HG03520 (cell line): ENCODE data around the gene UBE2D1.

Source experiments
- ATAC-seq: cut with Tn5 transposase; IDR thresholded peaks from one replicate; pipeline ENCODE4 v1.9.1; 2021; ENCODE audit warnings: mild to moderate bottlenecking, moderate library complexity; ENCODE audit not compliant: unreplicated experiment

Gene UBE2D1

DNA sequence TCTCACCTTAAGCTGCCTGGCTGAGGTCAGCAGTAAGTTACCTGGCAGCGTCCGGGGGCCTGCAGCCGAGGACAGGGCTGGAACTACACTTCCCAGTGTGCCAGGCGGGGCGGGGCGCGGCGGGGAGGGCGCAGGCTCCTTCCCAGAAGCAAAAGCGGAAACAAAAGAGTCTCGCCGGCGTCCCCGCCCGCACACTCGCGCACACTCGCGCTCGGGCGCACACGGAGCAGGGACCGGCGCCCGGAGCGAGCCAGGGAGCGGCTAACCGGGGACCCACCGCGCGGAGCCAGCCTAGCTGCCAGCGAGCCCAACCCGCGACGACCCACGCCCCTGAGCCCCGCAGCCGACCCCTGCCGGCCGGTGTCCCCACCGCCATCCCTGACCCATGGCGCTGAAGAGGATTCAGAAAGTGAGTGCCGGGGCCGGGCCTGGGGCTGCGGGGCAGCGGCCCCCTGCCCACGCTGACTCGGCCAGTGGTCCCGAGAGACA lies at the start of gene UBE2D1:
Gene UBE2D1, plus strand, starts transcription at position 190 of the 489 bp plus-strand sequence. Its CDS starts 196 bp downstream, at position 386.
- ATAC-seq, result peak; percentile 92

DNA sequence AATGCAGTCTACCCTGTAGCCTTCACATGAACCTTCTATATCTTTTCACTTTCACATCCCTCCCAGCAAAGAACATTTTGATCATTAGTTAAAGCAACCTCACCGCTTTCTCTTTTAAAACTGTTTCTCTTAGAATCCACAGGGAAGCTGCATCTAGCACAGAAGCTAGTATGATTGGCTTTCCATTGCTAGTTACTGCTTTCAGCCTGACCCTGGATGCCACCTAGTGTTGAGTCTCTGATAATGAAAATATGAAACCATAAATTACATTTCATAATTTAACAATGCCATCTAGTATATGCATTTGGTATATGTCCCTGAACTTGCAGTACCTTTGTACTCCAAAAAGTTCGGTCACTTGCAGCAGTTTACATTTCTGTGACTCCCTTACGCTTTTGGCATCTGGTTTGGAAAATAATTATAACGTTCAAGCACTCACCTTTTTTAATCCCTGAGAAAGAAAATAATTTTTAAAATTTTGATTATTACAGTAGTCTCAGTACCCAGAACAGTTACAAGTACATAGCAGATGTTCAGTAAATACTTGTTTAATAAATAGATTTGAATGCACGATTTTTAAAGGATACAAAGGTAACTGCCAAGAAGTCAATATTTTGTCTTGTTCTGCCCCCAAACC lies 43.1 kb upstream of the UBE2D1 start:
- peak; percentile 93 for ATAC-seq

DNA sequence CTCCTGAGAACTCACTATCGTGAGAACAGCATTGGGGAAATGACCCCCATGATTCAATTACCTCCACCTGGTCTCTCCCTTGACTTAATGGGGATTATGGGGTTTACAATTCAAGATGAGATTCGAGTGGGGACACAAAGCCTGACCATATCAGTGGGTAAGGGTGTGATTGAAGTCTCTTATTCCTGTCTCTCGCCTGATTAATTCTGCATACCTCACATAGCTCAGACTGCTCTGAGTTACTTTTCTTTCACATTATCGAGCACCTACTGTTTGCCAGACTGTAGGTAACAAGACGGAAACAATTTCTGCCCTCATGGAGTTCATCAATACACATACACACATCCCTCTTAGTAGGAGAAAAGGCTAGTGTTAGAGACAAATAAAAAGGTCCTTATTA lies 40.8 kb upstream of the UBE2D1 start:
- no peak for ATAC-seq

DNA sequence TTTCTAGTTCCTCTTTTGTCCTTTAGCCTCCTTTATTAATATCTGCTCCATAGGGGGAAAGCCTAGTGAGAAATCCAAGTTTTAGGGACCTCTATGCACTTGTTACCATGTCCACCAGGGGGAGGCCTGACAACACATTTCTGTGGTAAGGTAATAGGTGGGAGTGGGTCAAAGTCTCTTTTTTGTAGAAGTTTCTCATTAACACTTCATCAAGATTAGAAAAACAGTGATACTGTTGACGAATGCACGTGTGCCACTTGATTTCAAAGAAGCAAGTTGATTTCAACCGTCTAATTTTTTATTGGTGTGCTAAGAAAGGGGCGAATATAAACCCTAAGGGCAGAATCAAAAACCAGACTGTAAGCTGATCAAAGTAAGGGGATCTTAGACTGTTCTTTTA lies 35.2 kb upstream of the UBE2D1 start:
- peak; percentile 84 for ATAC-seq

DNA sequence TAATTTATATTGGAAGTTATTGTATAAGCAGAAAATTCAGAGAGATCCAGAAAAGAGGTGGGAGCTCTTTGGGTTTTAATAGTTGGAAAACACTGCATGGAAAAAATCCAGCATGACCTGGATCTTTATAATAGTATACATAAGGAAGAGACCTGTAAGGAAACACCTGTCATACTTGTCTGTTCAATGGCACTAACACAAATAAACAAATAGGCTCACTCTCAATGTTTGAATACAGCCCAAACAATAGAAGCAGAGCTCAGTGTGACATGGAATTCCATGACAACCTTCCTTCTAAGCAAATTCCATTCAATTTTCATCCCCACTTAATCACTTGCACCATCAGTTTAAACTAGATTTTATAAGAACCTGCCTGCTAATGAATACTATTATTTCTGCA lies 34.1 kb upstream of the UBE2D1 start:
- no peak for ATAC-seq

DNA sequence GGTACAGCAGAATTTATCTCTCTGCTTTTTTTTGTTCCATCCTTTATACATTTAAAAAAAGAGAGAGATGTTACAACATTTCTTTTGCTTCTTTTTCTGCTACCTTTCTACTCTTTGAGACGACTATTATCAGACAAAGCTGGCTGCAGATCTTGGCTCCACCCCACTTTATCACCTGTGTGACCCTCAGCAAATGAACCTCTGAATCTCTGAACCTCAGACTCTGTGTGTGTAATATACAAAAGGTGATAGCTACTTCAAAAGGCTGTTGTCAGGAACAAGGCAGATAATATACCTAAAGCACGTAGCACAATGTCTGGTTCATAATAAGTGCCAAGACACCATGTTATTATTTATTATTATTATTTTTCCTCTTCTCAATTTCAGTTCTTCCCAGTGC lies 32.6 kb upstream of the UBE2D1 start:
- ATAC-seq, result no peak

DNA sequence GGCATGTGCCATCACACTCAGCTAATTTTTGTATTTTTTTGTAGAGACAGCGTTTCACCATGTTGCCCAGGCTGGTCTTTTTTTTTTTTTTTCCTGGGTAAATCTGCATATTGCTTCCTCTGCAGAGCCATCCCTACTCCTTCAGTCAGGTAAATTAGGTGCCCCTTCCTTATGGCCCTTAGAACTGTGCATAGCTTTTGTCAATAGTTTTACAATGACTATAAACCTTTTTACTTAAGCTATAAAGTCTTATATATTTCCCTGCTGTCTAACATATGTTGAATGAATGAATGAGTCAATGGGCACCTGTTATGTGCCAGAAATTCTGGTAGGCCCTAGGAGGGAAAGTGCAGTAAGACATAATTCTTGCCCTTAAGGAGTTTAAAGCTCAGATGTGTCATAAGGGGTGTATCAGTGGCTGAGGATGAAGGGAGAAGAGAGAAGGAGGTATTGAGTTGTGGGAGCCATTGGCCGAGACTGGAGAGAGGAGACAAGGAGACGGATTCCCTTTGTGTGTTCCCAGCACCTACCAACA lies 30.6 kb upstream of the UBE2D1 start:
- ATAC-seq, result no peak

DNA sequence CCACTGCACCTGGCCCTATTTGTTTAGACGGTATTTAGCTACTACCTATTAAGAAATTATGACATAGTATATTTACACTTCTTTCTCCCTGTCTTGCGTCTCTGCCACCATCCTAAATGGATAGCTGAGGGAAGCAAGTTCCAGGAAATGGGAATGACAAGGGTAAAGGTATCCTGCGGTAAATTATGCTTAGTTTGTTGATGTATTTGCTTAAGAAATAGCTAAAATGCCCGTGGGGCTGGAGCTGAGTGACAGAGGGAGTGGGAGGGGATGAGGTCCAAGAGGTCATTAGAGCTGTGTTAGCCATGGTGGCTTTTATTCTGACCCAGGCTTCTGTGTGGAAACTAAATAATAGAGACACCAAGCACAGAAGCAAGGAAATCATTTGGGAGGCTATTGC lies 29.0 kb upstream of the UBE2D1 start:
- no peak for ATAC-seq

DNA sequence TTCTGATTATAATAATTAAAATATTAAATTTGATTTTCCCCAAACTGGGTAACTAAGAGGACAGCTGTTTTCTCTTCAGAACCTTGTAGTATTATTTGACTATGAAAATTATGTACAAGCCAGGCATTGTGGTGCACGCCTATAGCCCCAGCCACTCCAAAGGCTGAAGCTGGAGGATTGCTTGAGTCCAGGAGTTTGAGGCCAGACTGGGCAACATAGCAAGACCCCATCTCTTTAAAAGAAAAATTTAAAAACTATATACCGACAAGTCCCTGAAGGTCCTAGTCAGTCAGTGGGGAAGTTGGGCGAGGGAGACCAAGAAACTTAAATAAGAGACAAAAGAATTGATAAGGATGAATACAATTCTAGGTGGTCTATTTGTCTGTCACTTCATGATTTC lies 27.1 kb upstream of the UBE2D1 start:
- no peak for ATAC-seq

DNA sequence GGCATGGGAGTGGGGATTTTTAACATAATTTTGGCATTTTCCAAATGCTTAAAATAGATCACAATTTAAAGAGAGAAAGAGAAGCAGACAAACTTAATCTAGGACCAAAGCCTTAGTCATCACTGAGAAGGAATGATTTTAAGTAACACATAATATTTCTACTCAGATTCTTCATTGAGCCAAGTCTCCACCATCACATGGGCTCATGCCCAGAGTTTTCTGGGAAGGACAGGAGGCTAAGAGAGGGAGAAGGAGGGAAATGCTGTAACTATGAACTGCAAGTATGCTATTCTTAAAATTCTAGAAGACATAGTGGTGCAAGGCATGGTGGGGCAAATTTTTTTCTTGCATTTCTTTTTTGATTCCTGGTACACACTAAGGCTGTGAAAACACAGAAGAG lies 23.8 kb upstream of the UBE2D1 start:
- ATAC-seq, result no peak

DNA sequence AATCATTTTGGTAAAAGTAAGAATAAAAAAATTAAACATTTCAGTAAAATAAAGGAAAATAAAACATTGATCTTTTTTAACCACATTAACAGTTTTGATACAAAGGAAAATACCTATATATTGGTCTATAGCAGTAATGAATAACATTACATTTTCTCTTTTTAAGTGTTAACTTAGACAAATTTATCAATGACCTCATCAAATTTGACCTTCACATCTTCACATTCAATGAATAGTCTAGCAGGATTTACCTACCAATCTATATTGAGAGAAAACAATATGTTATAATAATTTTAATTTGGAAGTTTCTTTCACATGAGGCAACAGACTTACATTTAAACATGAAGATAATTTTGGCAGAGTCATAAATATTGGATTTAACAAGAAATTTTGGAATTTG lies 17.9 kb upstream of the UBE2D1 start:
- ATAC-seq, result no peak

DNA sequence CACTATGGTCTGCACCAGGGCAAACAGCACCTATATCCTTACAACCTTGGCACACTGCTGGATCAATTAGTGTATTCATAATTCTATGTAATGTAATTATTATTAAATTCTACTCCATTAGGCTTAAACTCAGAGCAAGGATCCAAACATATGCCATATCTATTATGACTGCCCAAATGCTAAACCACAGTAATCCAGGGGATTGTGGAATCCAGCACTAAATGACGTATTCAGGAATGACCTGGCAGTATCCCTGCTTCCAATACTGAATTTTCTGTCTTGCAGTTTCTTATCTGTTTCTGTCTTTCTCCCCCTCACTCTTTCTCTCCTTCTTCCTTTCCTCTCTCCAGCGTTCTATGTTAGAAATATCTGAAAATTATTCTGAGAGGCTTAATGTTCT lies 16.5 kb upstream of the UBE2D1 start:
- ATAC-seq, result no peak

DNA sequence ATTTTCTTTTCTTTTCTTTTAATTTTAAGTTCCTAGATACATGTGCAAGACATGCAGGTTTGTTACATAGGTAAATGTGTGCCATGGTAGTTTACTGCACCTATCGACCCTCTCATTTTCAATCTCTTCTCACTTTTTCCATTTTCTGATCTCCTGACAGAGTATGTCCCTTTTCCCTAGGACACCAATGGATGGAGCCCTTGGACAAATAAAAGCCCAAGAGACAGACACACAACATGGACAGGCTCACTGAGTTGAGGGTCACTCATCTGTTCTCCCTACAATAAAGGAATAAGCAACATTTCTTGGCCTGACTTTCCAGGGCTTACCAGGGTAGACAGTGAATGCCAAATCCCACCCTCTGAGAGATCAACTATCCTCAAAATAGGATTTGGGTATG lies 15.2 kb upstream of the UBE2D1 start:
- ATAC-seq, result no peak

DNA sequence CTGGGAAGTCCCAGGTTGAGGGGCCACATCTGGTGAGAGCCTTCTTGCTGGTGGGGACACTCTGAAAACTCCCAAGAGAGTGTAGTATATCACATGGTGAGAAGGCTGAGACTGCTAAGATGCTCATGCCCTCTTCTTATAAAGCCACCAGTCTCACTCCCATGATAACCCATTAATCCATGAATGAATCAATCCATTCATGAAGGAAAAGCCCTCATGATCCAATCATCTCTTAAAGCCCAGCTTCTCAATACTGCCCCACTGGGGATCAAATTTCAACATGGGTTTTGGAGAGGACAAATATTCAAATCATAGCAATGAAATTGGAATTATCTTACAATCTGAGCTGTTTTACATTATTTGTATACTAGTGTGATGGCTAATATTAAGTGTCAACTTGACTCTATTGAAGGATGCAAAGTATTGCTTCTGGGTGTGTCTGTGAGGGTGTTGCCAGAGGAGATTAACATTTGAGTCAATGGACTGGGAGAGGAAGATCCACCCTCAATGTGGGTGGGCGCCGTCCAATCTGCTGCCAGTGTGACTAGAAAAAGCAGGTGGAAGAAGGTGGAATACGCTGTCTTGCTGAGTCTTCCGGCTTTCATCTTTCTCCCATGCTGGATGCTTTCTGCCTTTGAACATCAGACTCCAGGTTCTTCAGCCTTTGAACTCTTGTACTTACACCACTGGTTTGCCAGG lies 14.3 kb upstream of the UBE2D1 start:
- ATAC-seq, result no peak

DNA sequence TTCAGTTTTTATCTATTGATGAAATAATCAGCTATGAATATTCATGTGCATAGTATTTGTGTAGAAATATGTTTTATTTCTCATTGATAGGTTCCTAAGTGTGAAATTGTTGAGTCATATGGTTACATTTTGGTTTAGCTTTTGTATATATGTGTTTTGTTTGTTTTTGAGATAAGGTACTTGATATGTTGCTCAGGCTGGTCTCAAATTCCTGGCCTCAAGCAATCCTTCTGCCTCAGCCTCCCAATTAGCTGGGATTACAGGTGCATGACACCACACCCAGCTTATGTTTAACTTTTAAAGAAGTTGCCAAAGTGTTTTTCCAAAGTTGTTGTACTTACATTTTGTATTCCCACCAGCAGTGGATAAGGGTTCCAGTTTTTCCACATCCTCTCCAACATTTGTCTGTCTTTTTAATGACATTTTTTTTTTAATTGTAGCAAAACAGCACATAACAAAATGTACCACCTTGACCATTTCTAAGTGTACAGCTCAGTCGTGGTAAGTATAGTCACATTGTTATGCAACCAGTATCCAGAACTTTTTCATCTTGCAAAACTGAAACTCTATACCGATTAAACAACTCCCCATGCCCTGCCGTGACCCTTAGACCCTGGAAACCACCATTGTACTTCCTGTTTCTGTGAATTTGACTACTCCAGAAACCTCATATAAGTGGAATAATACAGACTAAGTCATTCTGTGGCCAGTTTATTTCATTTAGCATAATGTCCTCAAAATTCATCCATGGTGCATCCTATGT lies 12.6 kb upstream of the UBE2D1 start:
- ATAC-seq, result peak; percentile 78

DNA sequence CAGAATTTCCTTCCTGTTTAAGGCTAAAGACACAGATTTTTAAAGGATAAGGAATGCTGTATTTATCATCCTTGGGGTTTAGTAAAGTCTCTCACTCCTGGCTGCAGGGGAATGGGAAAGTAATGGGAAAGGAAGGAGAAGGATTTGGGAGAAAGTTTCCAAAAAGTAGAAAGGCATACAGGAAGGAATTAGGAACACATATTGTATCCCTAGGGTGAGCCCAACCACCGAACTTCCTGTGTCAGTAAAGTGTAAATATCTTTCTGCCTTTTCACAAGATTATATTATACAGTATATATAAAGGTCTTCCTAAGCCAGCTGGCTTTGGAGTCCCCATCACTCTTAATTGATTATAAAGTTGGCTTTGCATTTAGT lies 12.0 kb upstream of the UBE2D1 start:
- no peak for ATAC-seq

DNA sequence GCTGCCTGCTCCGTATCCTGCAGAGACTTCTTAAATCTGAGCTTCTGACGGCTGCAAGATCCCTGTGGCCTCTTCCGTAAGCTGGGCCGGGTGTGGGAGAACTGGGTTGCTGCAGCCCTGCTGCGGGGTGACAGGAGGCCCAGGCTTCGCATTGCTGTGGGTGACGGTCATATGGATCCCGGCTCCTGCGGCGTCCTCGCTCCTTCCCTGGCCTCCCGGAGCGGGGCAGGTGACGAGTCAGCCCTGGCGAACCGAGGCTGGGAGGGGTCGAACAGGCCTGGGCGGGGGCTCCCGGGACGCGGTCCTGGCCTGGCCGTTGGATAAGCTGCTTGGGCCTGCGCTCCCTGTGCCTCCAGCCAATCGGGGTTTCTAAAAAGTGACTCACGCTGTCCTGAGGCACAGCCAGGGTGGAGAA lies 7.8 kb upstream of the UBE2D1 start:
- no peak for ATAC-seq

DNA sequence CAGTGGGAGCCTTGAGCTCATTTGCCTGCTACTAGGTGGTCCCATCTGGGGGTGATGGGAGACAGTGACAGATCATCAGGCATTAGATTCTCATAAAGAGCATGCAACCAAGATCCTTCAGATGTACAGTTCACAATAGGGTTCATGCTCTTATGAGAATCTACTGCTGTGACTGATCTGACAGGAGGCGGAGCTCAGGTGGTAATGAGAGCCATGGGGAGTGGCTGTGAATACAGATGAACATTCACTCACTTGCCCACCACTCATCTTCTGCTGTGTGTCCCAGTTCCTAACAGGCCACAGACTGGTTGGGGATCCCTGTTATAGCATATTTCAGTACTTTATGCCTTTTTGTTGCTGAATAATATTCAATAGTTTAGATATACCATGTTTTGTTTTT lies 6.6 kb upstream of the UBE2D1 start:
- ATAC-seq, result no peak

DNA sequence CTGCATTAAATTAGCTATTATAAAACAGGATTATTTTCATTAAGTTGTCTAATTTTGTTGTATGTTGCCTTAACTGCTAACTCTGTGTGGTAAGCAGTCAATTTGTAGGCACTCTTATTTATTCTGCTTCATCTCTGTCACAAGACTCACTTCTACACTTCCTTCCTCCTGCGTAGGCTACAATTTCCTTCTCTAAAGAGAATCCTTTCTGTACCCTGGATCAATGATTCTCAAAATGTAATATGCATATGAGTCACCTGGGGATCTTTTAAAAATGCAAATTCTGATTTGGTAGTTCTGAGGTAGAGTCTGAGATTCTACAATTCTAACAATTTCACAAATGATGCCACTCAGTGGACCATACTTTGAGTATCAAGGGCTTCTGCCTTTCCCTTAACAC lies 4.4 kb upstream of the UBE2D1 start:
- no peak for ATAC-seq

DNA sequence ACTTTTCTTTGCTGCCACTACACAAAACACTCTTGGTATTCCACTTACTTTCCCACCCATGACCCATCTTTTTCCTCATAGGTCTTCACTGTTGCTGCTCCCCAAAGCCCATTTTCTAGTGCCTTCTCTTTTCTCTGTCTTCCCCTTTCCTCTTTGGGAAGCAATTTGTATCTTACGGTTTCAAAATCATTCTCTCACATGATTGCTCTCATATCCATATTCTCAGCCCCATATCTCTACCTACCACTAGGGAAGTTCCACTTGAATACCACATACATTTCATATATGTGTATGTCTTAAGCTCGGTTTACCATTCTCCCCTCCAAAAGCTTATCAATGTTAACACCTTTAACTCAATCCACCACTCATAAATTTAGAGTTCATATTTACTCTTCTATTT lies 3.2 kb upstream of the UBE2D1 start:
- ATAC-seq, result no peak

DNA sequence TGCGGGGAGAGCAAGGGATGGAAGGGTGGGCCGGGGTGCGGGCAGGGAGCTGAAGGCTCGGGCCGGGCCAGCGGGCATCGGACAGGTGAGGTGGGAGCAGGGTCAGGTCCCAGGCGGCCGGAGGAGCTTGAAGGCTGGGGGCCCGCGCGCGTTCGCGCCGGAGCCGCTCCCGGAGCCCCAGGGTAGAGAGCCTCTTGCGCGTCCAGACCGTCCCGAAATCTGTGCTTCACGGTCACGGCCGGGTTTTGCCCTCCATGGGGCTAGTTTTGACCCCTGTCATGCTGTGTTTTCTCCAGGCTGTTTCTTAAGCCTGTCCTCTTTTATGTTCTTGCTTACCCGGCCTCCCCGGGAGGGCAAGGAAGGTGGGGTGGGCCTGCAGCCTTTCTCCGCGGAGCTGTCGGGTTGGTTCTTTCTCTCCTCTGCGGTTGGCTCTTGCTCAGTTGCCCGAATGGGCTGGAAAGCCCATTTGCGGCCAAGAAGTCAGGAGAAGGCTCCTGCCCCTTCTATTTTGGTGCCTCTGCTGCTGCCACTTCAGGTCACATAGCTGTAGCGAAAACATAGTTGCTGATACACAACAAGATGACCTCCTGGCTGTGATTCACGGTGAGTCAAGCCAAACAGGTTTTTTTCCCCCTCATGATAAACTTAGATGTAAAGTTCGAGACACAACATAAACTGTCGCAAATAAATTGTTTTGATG lies 650 bp downstream of the UBE2D1 start:
- ATAC-seq, result peak; percentile 29
